ENCODE measurements around the gene ISOC2.

Gene ISOC2

DNA sequence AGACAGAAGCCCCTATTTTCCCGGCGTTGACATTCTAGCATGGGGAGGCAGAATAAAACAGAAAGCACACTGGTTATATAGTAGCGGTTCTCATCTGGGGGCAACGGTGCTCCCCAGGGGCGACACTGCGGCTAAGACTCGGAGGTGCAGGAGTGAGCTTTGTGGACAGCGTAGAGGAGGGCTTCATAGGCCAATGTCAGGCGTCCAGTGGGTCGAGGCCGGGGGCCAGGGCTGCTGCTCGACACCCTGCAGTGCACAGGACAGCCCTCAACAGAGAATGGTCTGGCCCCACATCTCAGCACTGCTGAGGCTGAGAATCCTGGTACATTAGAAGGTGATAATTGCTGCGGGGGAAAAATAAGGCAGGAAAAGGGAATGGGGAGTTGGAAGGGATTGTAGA, 16.5 kb upstream of the ISOC2 start:
- H3K4me3 ChIP-seq (ENCODE audit: control insufficient read depth, low read depth, low read length): peak overlapping the region; percentile 64
- no peak for DNase-seq (ENCODE audit: low read depth)
- TF ChIP-seq, protein P1, sequence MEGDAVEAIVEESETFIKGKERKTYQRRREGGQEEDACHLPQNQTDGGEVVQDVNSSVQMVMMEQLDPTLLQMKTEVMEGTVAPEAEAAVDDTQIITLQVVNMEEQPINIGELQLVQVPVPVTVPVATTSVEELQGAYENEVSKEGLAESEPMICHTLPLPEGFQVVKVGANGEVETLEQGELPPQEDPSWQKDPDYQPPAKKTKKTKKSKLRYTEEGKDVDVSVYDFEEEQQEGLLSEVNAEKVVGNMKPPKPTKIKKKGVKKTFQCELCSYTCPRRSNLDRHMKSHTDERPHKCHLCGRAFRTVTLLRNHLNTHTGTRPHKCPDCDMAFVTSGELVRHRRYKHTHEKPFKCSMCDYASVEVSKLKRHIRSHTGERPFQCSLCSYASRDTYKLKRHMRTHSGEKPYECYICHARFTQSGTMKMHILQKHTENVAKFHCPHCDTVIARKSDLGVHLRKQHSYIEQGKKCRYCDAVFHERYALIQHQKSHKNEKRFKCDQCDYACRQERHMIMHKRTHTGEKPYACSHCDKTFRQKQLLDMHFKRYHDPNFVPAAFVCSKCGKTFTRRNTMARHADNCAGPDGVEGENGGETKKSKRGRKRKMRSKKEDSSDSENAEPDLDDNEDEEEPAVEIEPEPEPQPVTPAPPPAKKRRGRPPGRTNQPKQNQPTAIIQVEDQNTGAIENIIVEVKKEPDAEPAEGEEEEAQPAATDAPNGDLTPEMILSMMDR (conservative IDR thresholded peaks at IDR 0.05; ENCODE audit: control insufficient read depth, insufficient read depth, low read depth, low read length): no peak

DNA sequence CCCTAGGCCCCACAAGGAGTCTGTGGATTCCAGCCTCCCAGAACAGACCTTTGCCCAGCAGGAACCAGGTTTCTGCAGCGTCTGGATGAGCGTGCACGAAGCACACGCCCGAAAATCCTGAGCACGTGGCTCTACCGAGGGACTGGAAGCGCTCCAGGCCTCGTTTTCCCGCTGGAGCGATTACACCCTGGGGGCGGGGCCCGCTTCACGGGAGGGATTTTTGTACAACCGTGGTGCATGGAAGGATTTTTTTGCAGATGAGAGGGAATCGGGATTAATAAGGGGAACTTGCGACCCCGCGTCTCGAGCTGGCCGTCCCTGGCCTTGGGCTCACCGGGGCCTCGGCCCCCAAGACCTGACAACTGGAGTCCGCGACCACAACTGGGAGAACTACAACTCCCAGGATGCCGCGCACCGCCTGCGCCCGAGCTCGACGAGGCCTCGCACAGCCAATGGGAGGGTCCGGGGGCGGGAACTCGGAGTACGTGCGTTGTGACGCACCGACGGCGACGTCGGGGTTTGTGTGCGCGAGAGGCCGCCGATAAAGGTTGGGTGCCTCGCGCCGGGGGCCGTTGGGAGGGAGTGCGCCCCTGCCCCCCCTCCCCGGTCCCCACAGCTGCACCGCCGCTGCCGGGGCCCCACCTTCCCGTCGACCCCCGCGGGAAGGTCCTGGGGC, 14.8 kb upstream of the ISOC2 start, which contains the start of gene ZNF628:
TSS of gene ZNF628 (plus strand) at position 518 of the 676 bp plus-strand sequence. CDS start 3,294 bp downstream, outside the sequence.
- H3K4me3 ChIP-seq (ENCODE audit: control insufficient read depth, low read depth, low read length): peak within 1 kb of the TSS; percentile 64
- TF ChIP-seq, protein P1 (conservative IDR thresholded peaks at IDR 0.05; ENCODE audit: control insufficient read depth, insufficient read depth, low read depth, low read length): no peak
- DNase-seq (ENCODE audit: low read depth): peak; percentile 97

GRCh38 chr19:55474269-55475265, 13.1 kb upstream of the ISOC2 start:
- TF ChIP-seq, protein P1 (conservative IDR thresholded peaks at IDR 0.05; ENCODE audit: control insufficient read depth, insufficient read depth, low read depth, low read length): no peak
- H3K4me3 ChIP-seq (ENCODE audit: control insufficient read depth, low read depth, low read length): no peak overlapping the region
- DNase-seq (ENCODE audit: low read depth): no peak

- TF ChIP-seq, protein P1 (conservative IDR thresholded peaks at IDR 0.05; ENCODE audit: control insufficient read depth, insufficient read depth, low read depth, low read length): no peak
- no peak overlapping the region for H3K4me3 ChIP-seq (ENCODE audit: control insufficient read depth, low read depth, low read length)
- DNase-seq (ENCODE audit: low read depth): peak; percentile 66
Measured at GRCh38 chr19:55473225-55474012, 12.0 kb upstream of the ISOC2 start.

- no peak overlapping the region for H3K4me3 ChIP-seq (ENCODE audit: control insufficient read depth, low read depth, low read length)
- TF ChIP-seq, protein P1 (conservative IDR thresholded peaks at IDR 0.05; ENCODE audit: control insufficient read depth, insufficient read depth, low read depth, low read length): no peak
- peak; percentile 79 for DNase-seq (ENCODE audit: low read depth)
Measured at GRCh38 chr19:55472463-55472862, 11.0 kb upstream of the ISOC2 start.

DNA sequence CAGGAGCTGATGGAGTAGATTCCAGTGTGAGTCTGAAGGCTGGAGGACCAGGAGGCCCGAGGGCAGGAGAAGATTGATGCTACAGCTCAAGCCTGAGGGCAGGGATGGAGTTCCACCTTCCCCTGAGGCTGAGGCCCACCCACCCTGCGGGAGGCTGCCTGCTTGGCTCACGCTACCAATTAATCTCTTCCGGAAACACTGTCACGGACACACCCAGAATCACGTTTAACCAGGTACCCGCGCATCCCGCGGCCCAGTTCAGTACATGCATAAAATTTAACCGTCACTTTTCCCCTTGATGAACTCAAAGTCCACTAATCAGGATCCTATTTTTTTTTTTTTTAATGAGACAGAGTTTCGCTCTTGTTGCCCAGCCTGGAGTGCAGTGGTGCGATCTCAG, 9.8 kb upstream of the ISOC2 start:
- no peak overlapping the region for H3K4me3 ChIP-seq (ENCODE audit: control insufficient read depth, low read depth, low read length)
- TF ChIP-seq, protein P1 (conservative IDR thresholded peaks at IDR 0.05; ENCODE audit: control insufficient read depth, insufficient read depth, low read depth, low read length): no peak
- DNase-seq (ENCODE audit: low read depth): no peak
